ENCODE results near the gene PLA2G4B.

The PLA2G4B gene

GRCh38 chr15:41817327-41817726 is 21.3 kb upstream of the PLA2G4B start:
- TF ChIP-seq CTCF (IDR thresholded peaks at IDR 0.05) = no peak
- no peak overlapping the region for H3K27ac ChIP-seq

DNA sequence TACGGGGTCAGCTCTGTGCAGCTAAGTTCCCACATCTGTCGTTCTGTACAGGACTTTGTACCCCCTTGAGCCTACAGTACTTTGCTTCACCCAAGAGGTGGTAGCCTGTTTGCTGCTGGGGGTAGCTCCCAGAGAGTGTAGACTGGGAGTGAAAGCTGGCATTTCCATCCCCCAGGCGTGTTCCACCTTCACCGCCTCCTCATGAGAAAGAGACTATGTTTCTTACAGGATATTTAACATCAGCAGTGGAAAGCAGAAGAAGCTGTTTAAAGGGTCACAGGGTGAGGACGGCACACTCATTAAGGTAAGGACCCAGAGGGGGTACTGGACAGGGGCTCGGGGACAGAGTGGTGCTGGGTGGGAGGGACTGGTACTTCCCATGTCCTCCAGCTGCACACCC is 20.9 kb upstream of the PLA2G4B start:
- H3K27ac ChIP-seq = no peak overlapping the region
- TF ChIP-seq CTCF (IDR thresholded peaks at IDR 0.05) = no peak
- no peak for TF ChIP-seq ZFX (IDR thresholded peaks at IDR 0.05; ENCODE audit: borderline replicate concordance)

DNA sequence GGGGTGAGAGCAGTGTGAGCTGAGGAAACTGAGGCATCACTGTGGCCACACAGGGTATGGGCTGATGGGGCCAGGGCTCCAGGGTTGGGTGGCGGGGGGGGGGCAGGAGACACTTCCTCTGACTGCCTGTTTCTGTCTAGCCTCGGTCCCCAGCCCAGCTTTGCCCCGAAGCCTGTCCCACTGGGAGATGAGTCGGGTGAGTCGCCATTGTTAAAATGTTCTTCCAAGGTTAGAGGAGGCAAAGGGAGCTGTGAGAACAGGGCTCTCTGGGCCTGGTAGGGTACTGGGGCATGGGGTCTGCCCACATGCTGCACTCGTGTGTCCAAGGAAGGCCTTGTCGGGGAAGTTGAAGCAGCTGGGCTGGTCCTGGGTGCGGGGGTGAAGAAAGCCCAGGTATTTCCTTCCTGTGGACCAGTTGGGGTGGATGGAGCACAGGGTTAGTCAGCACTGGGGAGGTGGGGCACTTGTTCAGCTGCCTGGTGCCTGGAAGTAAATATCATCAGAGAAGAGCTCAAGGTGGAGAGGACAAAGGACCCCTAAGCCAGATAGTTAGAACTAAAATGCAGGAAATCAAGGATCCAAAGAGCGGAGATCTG is 19.1 kb upstream of the PLA2G4B start:
- TF ChIP-seq ZFX (IDR thresholded peaks at IDR 0.05; ENCODE audit: borderline replicate concordance) (no peak), CTCF (IDR thresholded peaks at IDR 0.05) (no peak)
- H3K27ac ChIP-seq = no peak overlapping the region

- no peak for TF ChIP-seq ZFX (IDR thresholded peaks at IDR 0.05; ENCODE audit: borderline replicate concordance)
- TF ChIP-seq CTCF (IDR thresholded peaks at IDR 0.05) = no peak
These were observed 17.7 kb upstream of the PLA2G4B start for GRCh38 chr15:41820791-41821423.

DNA sequence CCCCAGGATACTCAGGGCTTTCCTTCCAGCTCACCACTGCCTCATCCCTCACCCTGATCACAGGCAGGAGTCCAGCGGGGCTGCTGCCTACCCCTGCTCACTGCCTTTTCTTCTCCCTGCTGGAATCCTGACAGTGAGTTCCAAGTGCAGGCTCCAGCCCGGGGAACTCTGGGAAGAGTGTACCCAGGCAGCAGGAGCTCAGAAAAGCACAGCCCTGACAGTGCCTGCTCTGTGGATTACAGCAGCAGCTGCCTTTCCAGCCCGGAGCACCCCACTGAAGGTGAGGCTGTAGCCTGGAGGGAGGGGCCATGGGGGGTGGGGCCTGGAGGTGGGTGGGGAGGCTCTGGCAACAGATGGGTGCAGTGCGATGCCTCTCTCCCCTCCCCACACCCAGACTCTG is 16.8 kb upstream of the PLA2G4B start:
- no peak overlapping the region for H3K27ac ChIP-seq
- no peak for TF ChIP-seq CTCF (IDR thresholded peaks at IDR 0.05)
- no peak for TF ChIP-seq ZFX (IDR thresholded peaks at IDR 0.05; ENCODE audit: borderline replicate concordance)

More at GRCh38 chr15:41820791-41821423, 17.7 kb upstream of the PLA2G4B start:
- H3K27ac ChIP-seq = no peak overlapping the region

DNA sequence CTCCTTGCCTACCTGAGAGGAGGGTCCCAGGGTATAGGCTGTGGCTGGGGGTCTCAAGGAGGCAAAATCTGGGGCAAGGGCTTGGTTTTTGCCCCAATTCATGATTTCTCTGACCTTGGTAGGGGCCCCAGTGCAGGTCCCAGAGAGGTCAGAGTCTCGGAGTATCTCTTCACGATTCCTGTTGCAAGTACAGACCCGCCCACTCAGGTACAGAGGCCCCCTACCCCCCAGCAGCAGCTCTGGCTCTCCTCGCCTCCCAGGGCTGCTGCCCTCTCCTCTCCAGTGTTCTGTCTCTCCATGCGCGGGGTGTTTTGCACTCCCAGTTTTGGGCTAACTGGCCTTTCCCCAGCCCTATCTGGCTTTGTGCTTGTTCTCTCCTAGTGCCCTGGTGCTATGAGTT is 16.2 kb upstream of the PLA2G4B start:
- no peak overlapping the region for H3K27ac ChIP-seq
- TF ChIP-seq CTCF (IDR thresholded peaks at IDR 0.05) (no peak), ZFX (IDR thresholded peaks at IDR 0.05; ENCODE audit: borderline replicate concordance) (no peak)

GRCh38 chr15:41822957-41823356 is 15.7 kb upstream of the PLA2G4B start:
- no peak overlapping the region for H3K27ac ChIP-seq

More at GRCh38 chr15:41822957-41823356, 15.7 kb upstream of the PLA2G4B start:
- TF ChIP-seq ZFX (IDR thresholded peaks at IDR 0.05; ENCODE audit: borderline replicate concordance) = no peak
- TF ChIP-seq CTCF (IDR thresholded peaks at IDR 0.05) = no peak

Measured in 22Rv1 (cell line).